IMR-90 (cell line): ENCODE measurements around the gene ATXN7L2. TPM values are rescaled to one million over a fixed set of nuclear protein-coding genes. Genes with fewer than 3 reads are reported as not detected.

Source experiments
- ATAC-seq: fragments of 200-7000 bp; cut with Tn5 transposase; 2 replicates; pipeline ENCODE4 v1.9.1; 2020; ENCODE audit warnings: low read depth, mild to moderate bottlenecking, moderate library complexity
- BruUV-seq: library from RNA; stranded (reverse); fragments of 400-500 nt; replicated peaks from 2 replicates; lab custom pipeline; 2021; lab: Mats Ljungman, UMichigan
- CTCF ChIA-PET: fragments of 300-600 bp; formaldehyde crosslinking; extraction: SDS; loops from one replicate; lab custom pipeline; 2021; ENCODE audit warnings: antibody characterized with exemption; lab: Yijun Ruan, JAX
- POLR2A ChIA-PET: fragments of 300-600 bp; sonication (Branson Sonifier 250); formaldehyde crosslinking; loops from one replicate; lab custom pipeline; 2022; ENCODE audit warnings: antibody characterized with exemption; ENCODE audit not compliant: unreplicated experiment; lab: Charles Lee
- DNase-seq: peaks from one replicate; pipeline ENCODE4 v3.0.0; 2013
- H2AFZ ChIP-seq: replicated peaks from 2 replicates; pipeline ENCODE3; 2013; ENCODE audit warnings: low read length, mild to moderate bottlenecking; ENCODE audit not compliant: poor library complexity
- H2AK5ac ChIP-seq: 2 replicates; pipeline ENCODE4 v1.6.1; 2013; ENCODE audit warnings: low read depth, low read length, inconsistent platforms
- H2AK9ac ChIP-seq: replicated peaks from 2 replicates; pipeline ENCODE3; 2013; ENCODE audit warnings: mild to moderate bottlenecking, low read depth, low read length, moderate library complexity; ENCODE audit not compliant: poor library complexity
- H2BK120ac ChIP-seq: 2 replicates; pipeline ENCODE4 v1.6.1; 2013; ENCODE audit warnings: low read depth, low read length, inconsistent platforms
- H2BK15ac ChIP-seq: 3 replicates; pipeline ENCODE4 v1.6.1; 2013; ENCODE audit warnings: low read depth, low read length, inconsistent platforms
- H2BK20ac ChIP-seq: 2 replicates; pipeline ENCODE4 v1.6.1; 2013; ENCODE audit warnings: low read depth, mild to moderate bottlenecking, inconsistent platforms, low read length, moderate library complexity
- H2BK5ac ChIP-seq: 2 replicates; pipeline ENCODE4 v1.6.1; 2013; ENCODE audit warnings: mild to moderate bottlenecking, low read depth, low read length, inconsistent platforms; ENCODE audit not compliant: poor library complexity, severe bottlenecking
- H3K14ac ChIP-seq: replicated peaks from 2 replicates; pipeline ENCODE4 v1.6.1; 2013; ENCODE audit warnings: low read depth, low read length, inconsistent platforms
- H3K18ac ChIP-seq: 2 replicates; pipeline ENCODE4 v1.6.1; 2013; ENCODE audit warnings: low read depth, low read length, control low read depth
- H3K23ac ChIP-seq: 2 replicates; pipeline ENCODE4 v1.6.1; 2013; ENCODE audit warnings: low read depth, low read length, inconsistent platforms
- H3K27ac ChIP-seq: 2 replicates; pipeline ENCODE4 v1.5.1; 2013; ENCODE audit warnings: mild to moderate bottlenecking, control low read depth, low read length; ENCODE audit not compliant: insufficient read depth
- H3K27me3 ChIP-seq: 2 replicates; pipeline ENCODE4 v1.6.1; 2013; ENCODE audit warnings: low read length; ENCODE audit not compliant: control insufficient read depth, insufficient read depth
- H3K36me3 ChIP-seq: 2 replicates; pipeline ENCODE4 v1.6.1; 2013; ENCODE audit warnings: low read length, mixed read lengths; ENCODE audit not compliant: control insufficient read depth, insufficient read depth
- H3K4ac ChIP-seq: 2 replicates; pipeline ENCODE4 v1.6.1; 2013; ENCODE audit warnings: low read depth, low read length, inconsistent platforms
- H3K4me1 ChIP-seq: 2 replicates; pipeline ENCODE4 v1.6.1; 2013; ENCODE audit warnings: low read length, mixed read lengths; ENCODE audit not compliant: control insufficient read depth, insufficient read depth
- H3K4me2 ChIP-seq: 2 replicates; pipeline ENCODE4 v1.6.1; 2013; ENCODE audit warnings: low read depth, mild to moderate bottlenecking, control low read depth, low read length, moderate library complexity
- H3K4me3 ChIP-seq: 2 replicates; pipeline ENCODE4 v1.5.1; 2013; ENCODE audit warnings: low read depth, mild to moderate bottlenecking, control low read depth, low read length, moderate library complexity; ENCODE audit not compliant: insufficient read depth
- H3K56ac ChIP-seq: 2 replicates; pipeline ENCODE4 v1.6.1; 2013; ENCODE audit warnings: low read length, inconsistent platforms; ENCODE audit not compliant: insufficient read depth; ENCODE audit errors: extremely low read depth
- H3K79me1 ChIP-seq, 2 experiments: 2 replicates each; pipeline ENCODE4 v1.6.1; 2013; ENCODE audit warnings: low read length in 2 of 2, inconsistent platforms in 1 of 2, low read depth in 1 of 2
- H3K9ac ChIP-seq: 2 replicates; pipeline ENCODE4 v1.6.1; 2013; ENCODE audit warnings: low read depth, low read length, control low read depth
- H3K9me1 ChIP-seq: 2 replicates; pipeline ENCODE4 v1.6.1; 2013; ENCODE audit warnings: low read length, inconsistent platforms; ENCODE audit not compliant: insufficient read depth
- H3K9me3 ChIP-seq: 2 replicates; pipeline ENCODE4 v1.6.1; 2013; ENCODE audit warnings: low read length; ENCODE audit not compliant: control insufficient read depth, insufficient read depth
- H4K20me1 ChIP-seq: 2 replicates; pipeline ENCODE4 v1.6.1; 2013; ENCODE audit warnings: low read length, inconsistent platforms; ENCODE audit not compliant: insufficient read depth
- H4K5ac ChIP-seq: 2 replicates; pipeline ENCODE4 v1.6.1; 2013; ENCODE audit warnings: mild to moderate bottlenecking, low read depth, low read length, control low read depth
- H4K8ac ChIP-seq, 2 experiments: 2 replicates each; pipeline ENCODE4 v1.6.1; 2013; ENCODE audit warnings: low read depth in 2 of 2, low read length in 2 of 2, control low read depth in 1 of 2, inconsistent platforms in 1 of 2
- H4K91ac ChIP-seq: 2 replicates; pipeline ENCODE4 v1.6.1; 2013; ENCODE audit warnings: low read depth, low read length, inconsistent platforms; ENCODE audit not compliant: insufficient read depth
- BHLHE40 ChIP-seq: fragments of 150-350 bp; IDR thresholded peaks from 2 replicates; pipeline ENCODE4 v1.6.1; 2016; ENCODE audit warnings: mild to moderate bottlenecking, low read depth, low read length
- CEBPB ChIP-seq: IDR thresholded peaks from 2 replicates; pipeline ENCODE4 v1.6.1; 2012; ENCODE audit warnings: low read depth, low read length, improper control_type of control experiment
- CHD1 ChIP-seq: IDR thresholded peaks from 2 replicates; pipeline ENCODE4 v1.6.1; 2012; ENCODE audit warnings: low read depth, low read length, improper control_type of control experiment
- CTCF ChIP-seq: conservative IDR thresholded peaks from 2 replicates; pipeline ENCODE4 v1.5.1; 2012; ENCODE audit warnings: mild to moderate bottlenecking, low read depth, low read length, improper control_type of control experiment
- FOS ChIP-seq: fragments of 150-350 bp; IDR thresholded peaks from 2 replicates; pipeline ENCODE4 v1.6.1; 2016; ENCODE audit warnings: low read depth, low read length
- MAFK ChIP-seq: IDR thresholded peaks from 2 replicates; pipeline ENCODE4 v1.6.1; 2012; ENCODE audit warnings: low read depth, low read length, improper control_type of control experiment
- MAZ ChIP-seq: IDR thresholded peaks from 2 replicates; pipeline ENCODE4 v1.6.1; 2012; ENCODE audit warnings: low read depth, mild to moderate bottlenecking, low read length, improper control_type of control experiment, moderate library complexity, borderline replicate concordance
- MXI1 ChIP-seq: IDR thresholded peaks from 2 replicates; pipeline ENCODE4 v1.6.1; 2012; ENCODE audit warnings: low read depth, mild to moderate bottlenecking, low read length, moderate library complexity, borderline replicate concordance
- NFE2L2 ChIP-seq: fragments of 150-350 bp; IDR thresholded peaks from 2 replicates; pipeline ENCODE4 v1.6.1; 2016; ENCODE audit warnings: low read depth, mild to moderate bottlenecking, low read length
- POLR2A ChIP-seq: IDR thresholded peaks from 2 replicates; pipeline ENCODE4 v1.6.1; 2012; ENCODE audit warnings: mild to moderate bottlenecking, low read depth, low read length
- RAD21 ChIP-seq: IDR thresholded peaks from 2 replicates; pipeline ENCODE4 v1.6.1; 2012; ENCODE audit warnings: low read length, improper control_type of control experiment
- RCOR1 ChIP-seq: IDR thresholded peaks from 2 replicates; pipeline ENCODE4 v1.6.1; 2012; ENCODE audit warnings: mild to moderate bottlenecking, low read length, improper control_type of control experiment; ENCODE audit not compliant: insufficient replicate concordance
- RFX5 ChIP-seq: IDR thresholded peaks from 2 replicates; pipeline ENCODE4 v1.8.0; 2012; ENCODE audit warnings: low read depth, mild to moderate bottlenecking, low read length, moderate library complexity
- SMC3 ChIP-seq: fragments of 150-350 bp; IDR thresholded peaks from 2 replicates; pipeline ENCODE4 v1.6.1; 2016; ENCODE audit warnings: low read depth, mild to moderate bottlenecking, antibody characterized with exemption, low read length, moderate library complexity
- WGBS, 2 experiments: methylation state at CpG; one replicate each; pipeline versions ENCODE4 v1.1.5 to v1.1.7; 2013; ENCODE audit warnings: missing lambda C conversion rate in 2 of 2; ENCODE audit not compliant: insufficient read length in 1 of 2; ENCODE audit errors: extremely low coverage in 2 of 2; 5-methylcytosine and 5-hydroxymethylcytosine counted together
- dilution Hi-C: fragments of 300-500 bp; cut with HindIII; formaldehyde crosslinking; loops from one replicate; pipeline ENCODE4 v1.14.3; 2018; ENCODE audit warnings: low sequenced_read_pairs; ENCODE audit not compliant: unreplicated experiment
- in situ Hi-C: fragments of 300-500 bp; cut with MboI; formaldehyde crosslinking; loops from 3 replicates; pipeline ENCODE4 v1.14.3; 2019; ENCODE audit warnings: low sequenced_read_pairs, inconsistent platforms, mixed read lengths
- intact Hi-C: fragments of 100-400 bp; cut with micrococcal nuclease; formaldehyde crosslinking; loops from 2 replicates; pipeline ENCODE4 v1.10.0; 2022
- polyA plus RNA-seq, 3 experiments: library from polyadenylated mRNA; depleted of rRNA; stranded (reverse); fragments of >200 nt; gene quantifications; 2 replicates each; pipeline ENCODE4 v1.2.3, GENCODE V29; 2012; ENCODE audit warnings: low replicate concordance in 1 of 3
- total RNA-seq: library from RNA; depleted of rRNA; stranded (reverse); fragments of >200 nt; gene quantifications from 2 replicates; pipeline ENCODE4 v1.2.3, GENCODE V29; 2012
- TF ChIP-seq, protein P1 (sequence below): fragments of 150-350 bp; IDR thresholded peaks from 2 replicates; pipeline ENCODE4 v1.6.1; 2016; ENCODE audit warnings: low read depth, mild to moderate bottlenecking, low read length, moderate library complexity, borderline replicate concordance
- TF ChIP-seq, protein P2 (sequence below): fragments of 150-350 bp; IDR thresholded peaks from 2 replicates; pipeline ENCODE4 v1.6.1; 2017; ENCODE audit warnings: mild to moderate bottlenecking, antibody characterized with exemption, low read length, low read depth

ATXN7L2 gene
- total and polyA plus RNA-seq, 2 of the 4 experiments (the other 2 are of a cell fraction), result 1.3 to 4.8 TPM

DNA sequence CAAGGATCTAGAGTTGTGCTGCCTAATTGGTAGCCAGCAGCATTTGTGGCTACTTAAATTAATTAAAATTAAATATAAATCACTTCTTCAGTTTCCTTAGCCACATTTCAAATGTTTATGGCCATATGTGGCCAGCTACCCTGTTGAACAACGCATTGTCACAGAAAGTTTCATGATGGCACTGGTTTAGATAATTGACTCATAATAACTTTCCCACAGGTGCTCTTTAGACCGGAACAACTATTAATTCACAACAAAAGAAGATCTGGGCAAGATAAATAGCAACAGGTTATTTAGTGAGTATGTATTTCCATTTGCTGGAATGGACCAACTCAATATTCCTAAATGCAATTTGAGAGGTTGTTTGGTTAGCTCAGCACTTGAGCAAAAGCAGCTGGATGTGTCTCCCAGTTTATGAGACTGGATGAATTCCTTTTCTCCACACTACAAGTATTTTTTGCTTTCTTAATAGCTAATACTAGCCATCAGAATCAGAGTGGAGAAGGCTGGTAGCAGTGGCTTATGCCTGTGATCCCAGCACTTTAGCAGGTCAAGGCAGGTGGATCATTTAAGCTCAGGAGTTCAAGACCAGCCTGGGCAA lies 29.5 kb downstream of the ATXN7L2 start:
- no peak for DNase-seq
- Histone ChIP-seq H3K56ac (no peak overlapping the region), H2AK9ac (no peak overlapping the region), H2BK15ac (no peak overlapping the region), H4K5ac (no peak overlapping the region), H3K4me3 (no peak overlapping the region), H3K4me1 (peaks cover 6% of the 10 kb centered on the region), H3K9me1 (no peaks in the 10 kb centered on the region), H3K36me3 (no peaks in the 10 kb centered on the region), H3K14ac (no peak overlapping the region), H2BK120ac (no peak overlapping the region), H3K27me3 (peaks cover 6% of the 10 kb centered on the region), H3K79me1 (no peaks in the 10 kb centered on the region), H2BK20ac (no peak overlapping the region), H3K27ac (no peak overlapping the region), H2AK5ac (no peak overlapping the region), H3K23ac (no peak overlapping the region), H2AFZ (no peak overlapping the region), H2BK5ac (no peak overlapping the region), H4K20me1 (no peaks in the 10 kb centered on the region; the same call in 1 of the 2 replicates), H3K18ac (no peak overlapping the region), H4K8ac (no peak overlapping the region), H3K9ac (no peak overlapping the region), H3K4ac (no peak overlapping the region), H3K9me3 (no peaks in the 10 kb centered on the region), H3K4me2 (no peak overlapping the region), H4K91ac (no peak overlapping the region)
- no peak for ATAC-seq
- in situ Hi-C loops (no loop called here), dilution Hi-C loops (no loop called here), intact Hi-C loops (no loop called here)
- POLR2A ChIA-PET, result no interaction called here
- TF ChIP-seq MXI1, result no peak
- TF ChIP-seq CHD1, result no peak
- TF ChIP-seq BHLHE40, result no peak
- TF ChIP-seq CEBPB, result no peak
- no peak for TF ChIP-seq MAFK
- TF ChIP-seq, protein P1, sequence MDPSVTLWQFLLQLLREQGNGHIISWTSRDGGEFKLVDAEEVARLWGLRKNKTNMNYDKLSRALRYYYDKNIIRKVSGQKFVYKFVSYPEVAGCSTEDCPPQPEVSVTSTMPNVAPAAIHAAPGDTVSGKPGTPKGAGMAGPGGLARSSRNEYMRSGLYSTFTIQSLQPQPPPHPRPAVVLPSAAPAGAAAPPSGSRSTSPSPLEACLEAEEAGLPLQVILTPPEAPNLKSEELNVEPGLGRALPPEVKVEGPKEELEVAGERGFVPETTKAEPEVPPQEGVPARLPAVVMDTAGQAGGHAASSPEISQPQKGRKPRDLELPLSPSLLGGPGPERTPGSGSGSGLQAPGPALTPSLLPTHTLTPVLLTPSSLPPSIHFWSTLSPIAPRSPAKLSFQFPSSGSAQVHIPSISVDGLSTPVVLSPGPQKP, result no peak
- TF ChIP-seq SMC3, result no peak
- no peak for TF ChIP-seq POLR2A
- no peak for TF ChIP-seq RFX5
- TF ChIP-seq RCOR1, result no peak
- TF ChIP-seq, protein P2, sequence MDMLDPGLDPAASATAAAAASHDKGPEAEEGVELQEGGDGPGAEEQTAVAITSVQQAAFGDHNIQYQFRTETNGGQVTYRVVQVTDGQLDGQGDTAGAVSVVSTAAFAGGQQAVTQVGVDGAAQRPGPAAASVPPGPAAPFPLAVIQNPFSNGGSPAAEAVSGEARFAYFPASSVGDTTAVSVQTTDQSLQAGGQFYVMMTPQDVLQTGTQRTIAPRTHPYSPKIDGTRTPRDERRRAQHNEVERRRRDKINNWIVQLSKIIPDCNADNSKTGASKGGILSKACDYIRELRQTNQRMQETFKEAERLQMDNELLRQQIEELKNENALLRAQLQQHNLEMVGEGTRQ, result no peak
- no peak for TF ChIP-seq FOS
- no peak for TF ChIP-seq CTCF
- TF ChIP-seq NFE2L2, result no peak
- no peak for TF ChIP-seq RAD21
- no peak for TF ChIP-seq MAZ
- no CpG with 5 or more reads among the region's 2 CpGs for WGBS, 2 experiments
- CTCF ChIA-PET, result interaction anchor here (0.7 to 1.3 kb wide), 2 partner anchors 14 to 20 kb away, joined by 3 to 5 read pairs; no protein-coding TSS in a partner anchor
- no TSS peak for BruUV-seq
